UCSD-AML1 (cell line): ENCODE data around the gene SREBF2.
"Not testable (repeated sequence)": the region's sequence is repeated elsewhere in the genome, so short reads cannot be mapped to it uniquely, and the experiment has no call there.

Source experiments
- DNase-seq: peaks from one replicate; lab custom pipeline; 2025; ENCODE audit not compliant: unreplicated experiment; lab: John Stamatoyannopoulos, UW

SREBF2 gene

GRCh38 chr22:41940832-41941765 is 108.2 kb downstream of the SREBF2 start:
- DNase-seq = peak; percentile 80

DNA sequence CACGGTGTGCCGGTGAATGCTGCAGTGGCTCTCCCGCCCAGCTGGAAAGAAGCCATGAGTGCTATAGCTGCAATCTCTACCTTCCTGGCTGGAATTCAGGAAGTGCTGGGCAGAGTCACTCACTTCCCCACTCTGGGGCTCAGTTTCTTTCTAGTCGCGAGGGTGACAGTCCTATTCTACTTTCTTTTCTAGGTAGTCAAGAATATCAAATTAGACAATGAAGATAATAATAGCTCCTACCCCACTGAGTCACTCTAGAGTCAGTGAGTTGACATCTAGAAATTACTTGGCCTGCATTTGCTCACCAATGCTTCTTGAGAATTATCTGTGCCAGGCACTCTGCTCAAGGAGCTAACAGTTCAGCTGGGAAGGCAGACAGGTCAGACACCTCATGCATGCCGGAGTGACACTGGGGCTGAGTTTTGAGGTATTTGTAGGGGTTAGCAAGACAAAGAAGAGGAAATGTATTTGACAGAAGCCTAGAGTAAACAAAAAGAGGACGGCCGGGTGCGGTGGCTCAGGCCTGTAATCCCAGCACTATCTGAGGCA is 110.8 kb downstream of the SREBF2 start:
- no peak for DNase-seq

- DNase-seq = peak; percentile 95
These were observed 113.9 kb downstream of the SREBF2 start, which contains the start of gene CENPM for GRCh38 chr22:41946629-41947423. CENPM (minus strand) TSS chr22:41947152; CDS start chr22:41947076, 76 bp downstream.

DNA sequence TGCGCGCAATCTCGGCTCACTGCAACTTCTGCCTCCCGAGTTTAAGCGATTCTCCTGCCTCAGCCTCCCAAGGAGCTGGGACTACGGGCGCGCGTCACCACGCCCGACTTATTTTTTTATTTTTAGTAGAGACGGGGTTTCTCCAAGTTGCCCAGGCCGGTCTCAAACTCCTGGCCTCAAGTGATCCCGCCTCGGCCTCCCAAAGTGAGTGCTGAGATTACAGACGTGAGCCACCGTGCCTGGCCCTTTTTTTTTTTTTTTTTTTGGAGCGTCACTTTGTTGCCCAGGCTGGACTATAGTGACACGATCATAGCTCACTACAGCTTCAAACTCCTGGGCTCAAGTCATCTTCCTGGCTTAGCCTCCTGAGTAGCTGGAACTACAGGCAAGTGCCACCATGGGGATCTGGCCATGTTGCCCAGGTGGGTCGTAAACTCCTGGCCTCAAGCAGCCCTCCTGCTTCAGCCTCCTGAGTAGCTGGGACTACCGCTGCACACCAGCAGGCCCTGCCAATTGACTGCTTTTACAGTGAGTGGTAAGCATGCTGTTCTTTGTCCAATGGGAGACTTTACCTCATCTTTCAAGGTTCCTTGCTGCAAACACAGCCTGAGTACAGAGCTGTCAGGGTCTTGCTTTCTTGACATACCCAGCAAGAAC is 114.6 kb downstream of the SREBF2 start:
- no peak for DNase-seq

DNA sequence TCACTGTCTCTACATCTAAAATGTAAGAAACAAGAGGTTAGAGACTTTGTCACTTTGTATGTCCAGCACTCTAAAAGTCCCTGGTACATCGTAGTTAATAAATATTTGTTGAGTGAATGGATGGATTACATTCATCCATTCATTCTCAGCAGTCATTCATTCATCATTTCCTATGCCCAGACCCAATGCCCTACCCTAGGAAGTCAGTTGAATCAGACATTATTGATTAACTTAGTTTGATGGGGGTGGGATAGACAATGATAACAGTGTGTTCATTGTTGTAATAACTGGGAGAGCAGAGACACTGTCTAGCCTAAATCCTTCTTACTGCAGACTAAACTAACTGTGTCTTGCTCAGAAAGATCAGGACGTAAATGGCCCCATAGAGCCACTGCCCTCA is 115.2 kb downstream of the SREBF2 start:
- no peak for DNase-seq

DNA sequence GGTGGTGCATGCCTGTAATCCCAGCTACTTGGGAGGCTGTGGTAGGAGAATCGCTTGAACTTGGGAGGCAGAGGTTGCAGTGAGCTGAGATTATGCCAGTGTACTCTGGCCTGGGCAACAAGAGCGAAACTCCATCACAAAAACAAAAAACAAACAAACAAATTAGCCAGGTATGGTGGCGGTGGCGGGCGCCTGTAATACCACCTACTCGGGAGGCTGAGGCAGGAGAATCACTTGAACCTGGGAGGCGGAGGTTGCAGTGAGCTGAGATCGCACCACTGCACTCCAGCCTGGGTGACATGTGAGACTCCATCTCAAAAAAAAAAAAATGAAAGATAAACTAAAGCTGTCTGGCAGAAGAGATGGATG is 116.0 kb downstream of the SREBF2 start:
- DNase-seq = not testable (repeated sequence)

- no peak for DNase-seq
These were observed 116.5 kb downstream of the SREBF2 start for GRCh38 chr22:41949297-41949965.

GRCh38 chr22:41951898-41952474 is 119.1 kb downstream of the SREBF2 start, which contains the start of gene SMIM45:
SMIM45 (plus strand) TSS chr22:41952150.
- no peak for DNase-seq

- DNase-seq = no peak
These were observed 119.8 kb downstream of the SREBF2 start for GRCh38 chr22:41952713-41953112.
